ENCODE measurements around the gene ZFP62. TPM values are rescaled to one million over a fixed set of nuclear protein-coding genes. Genes with fewer than 3 reads are reported as not detected.

The ZFP62 gene
- total RNA-seq, 2 experiments from 2014 or later, result 22.6 to 24.9 TPM

- POLR2A ChIA-PET, result no interaction called here
- no peak for DNase-seq
- Mint-ChIP-seq H3K9me3 (no peaks in the 10 kb centered on the region), H3K4me1 (ENCODE audit: low read depth) (no peaks in the 10 kb centered on the region), H3K36me3 (ENCODE audit: low read depth) (no peaks in the 10 kb centered on the region), H3K27me3 (no peaks in the 10 kb centered on the region), H3K4me3 (no peak overlapping the region), H3K27ac (no peak overlapping the region)
- H3K4me1 ChIP-seq (ENCODE audit: insufficient read depth, low read length), result peaks cover 9% of the 10 kb centered on the region
- H3K36me3 ChIP-seq (ENCODE audit: insufficient read depth, low read length), result no peaks in the 10 kb centered on the region
- H3K27me3 ChIP-seq (ENCODE audit: control insufficient read depth in 1 of 2, insufficient read depth in 2 of 2, low read length in 2 of 2), result no peaks in the 10 kb centered on the region
- H3K9me3 ChIP-seq (ENCODE audit: control insufficient read depth in 1 of 2, insufficient read depth in 1 of 2, low read length in 2 of 2), result no peaks in the 10 kb centered on the region
- H3K27ac ChIP-seq (ENCODE audit: low read depth in 1 of 2, low read length in 2 of 2), result no peak overlapping the region
- no peak overlapping the region for H3K4me3 ChIP-seq (ENCODE audit: low read length)
- CTCF ChIA-PET, result no interaction called here
- intact Hi-C loops (cut with DNase I, micrococcal nuclease), result no loop called here
- ATAC-seq (ENCODE audit: poor library complexity), result no peak
- TF ChIP-seq CTCF (IDR thresholded peaks at IDR 0.05), result no peak
Measured at GRCh38 chr5:180874804-180875582, 13.9 kb upstream of the ZFP62 start.

- DNase-seq (peak in 3 of 14 experiments; percentile 45 to 74 (median 64)), ATAC-seq (ENCODE audit: poor library complexity) (peak; percentile 57)
- no peak overlapping the region for H3K4me3 Mint-ChIP-seq
- TF ChIP-seq CTCF (IDR thresholded peaks at IDR 0.05), result no peak
- no peaks in the 10 kb centered on the region for H3K36me3 ChIP-seq (ENCODE audit: insufficient read depth, low read length)
- H3K27ac ChIP-seq (ENCODE audit: low read depth in 1 of 2, low read length in 2 of 2), result no peak overlapping the region
- no peak overlapping the region for H3K4me3 ChIP-seq (ENCODE audit: low read length)
- H3K27me3 ChIP-seq (ENCODE audit: control insufficient read depth in 1 of 2, insufficient read depth in 2 of 2, low read length in 2 of 2), result no peaks in the 10 kb centered on the region
- peaks cover 9% of the 10 kb centered on the region for H3K4me1 ChIP-seq (ENCODE audit: insufficient read depth, low read length)
- no peaks in the 10 kb centered on the region for H3K4me1 Mint-ChIP-seq (ENCODE audit: low read depth)
- intact Hi-C loops (cut with DNase I, micrococcal nuclease), result no loop called here
- no peak overlapping the region for H3K27ac Mint-ChIP-seq
- CTCF ChIA-PET, result interaction anchor here (1.0 kb wide), 1 partner anchor 13 kb away, joined by 3 read pairs; the partner anchor contains the start of gene ZFP62
- no peaks in the 10 kb centered on the region for H3K9me3 Mint-ChIP-seq
- POLR2A ChIA-PET, result no interaction called here
- H3K9me3 ChIP-seq (ENCODE audit: control insufficient read depth in 1 of 2, insufficient read depth in 1 of 2, low read length in 2 of 2), result no peaks in the 10 kb centered on the region
- H3K27me3 Mint-ChIP-seq, result peaks cover 3% of the 10 kb centered on the region
- H3K36me3 Mint-ChIP-seq (ENCODE audit: low read depth), result no peaks in the 10 kb centered on the region
Measured at GRCh38 chr5:180873615-180874520, 12.8 kb upstream of the ZFP62 start.

- Histone ChIP-seq H3K36me3 (ENCODE audit: insufficient read depth, low read length) (no peaks in the 10 kb centered on the region), H3K27me3 (ENCODE audit: control insufficient read depth in 1 of 2, insufficient read depth in 2 of 2, low read length in 2 of 2) (no peaks in the 10 kb centered on the region), H3K9me3 (ENCODE audit: control insufficient read depth in 1 of 2, insufficient read depth in 1 of 2, low read length in 2 of 2) (no peaks in the 10 kb centered on the region), H3K4me3 (ENCODE audit: low read length) (no peak overlapping the region), H3K27ac (ENCODE audit: low read depth in 1 of 2, low read length in 2 of 2) (no peak overlapping the region), H3K4me1 (ENCODE audit: insufficient read depth, low read length) (peaks cover 9% of the 10 kb centered on the region)
- ATAC-seq (ENCODE audit: poor library complexity) (no peak), DNase-seq (no peak)
- no peaks in the 10 kb centered on the region for H3K4me1 Mint-ChIP-seq (ENCODE audit: low read depth)
- H3K36me3 Mint-ChIP-seq (ENCODE audit: low read depth), result no peaks in the 10 kb centered on the region
- POLR2A ChIA-PET, result no interaction called here
- no peak overlapping the region for H3K4me3 Mint-ChIP-seq
- no peak overlapping the region for H3K27ac Mint-ChIP-seq
- peaks cover 11% of the 10 kb centered on the region for H3K27me3 Mint-ChIP-seq
- CTCF ChIA-PET, result no interaction called here
- no peak for TF ChIP-seq CTCF (IDR thresholded peaks at IDR 0.05)
- intact Hi-C loops (cut with DNase I, micrococcal nuclease), result no loop called here
- H3K9me3 Mint-ChIP-seq, result no peaks in the 10 kb centered on the region
Measured at GRCh38 chr5:180872419-180872818, 11.3 kb upstream of the ZFP62 start.

All from CD4-positive, alpha-beta T cell (primary cell).